BLaER1 (cell line): ENCODE measurements around the gene MALRD1.

ENCODE experiments used
- H3K27ac ChIP-seq: shearing (Covaris generic); formaldehyde crosslinking; 2 replicates; pipeline ENCODE4 v1.8.1; 2022
- H3K27me3 ChIP-seq: shearing (Covaris generic); formaldehyde crosslinking; 2 replicates; pipeline ENCODE4 v1.8.1; 2022
- H3K36me3 ChIP-seq: shearing (Covaris generic); formaldehyde crosslinking; 2 replicates; pipeline ENCODE4 v1.8.1; 2022
- H3K4me1 ChIP-seq: shearing (Covaris generic); formaldehyde crosslinking; 2 replicates; pipeline ENCODE4 v1.8.1; 2022
- H3K4me2 ChIP-seq: shearing (Covaris generic); formaldehyde crosslinking; 2 replicates; pipeline ENCODE4 v1.8.1; 2022
- H3K4me3 ChIP-seq: shearing (Covaris generic); formaldehyde crosslinking; 2 replicates; pipeline ENCODE4 v1.8.1; 2022
- H3K9ac ChIP-seq: shearing (Covaris generic); formaldehyde crosslinking; 2 replicates; pipeline ENCODE4 v1.8.1; 2022
- H3K9me3 ChIP-seq: shearing (Covaris generic); formaldehyde crosslinking; 2 replicates; pipeline ENCODE4 v1.8.1; 2022
- H4K20me1 ChIP-seq: shearing (Covaris generic); formaldehyde crosslinking; 2 replicates; pipeline ENCODE4 v1.8.1; 2022
- Cebpa-rat ChIP-seq: shearing (Covaris generic); IDR thresholded peaks from 2 replicates; pipeline ENCODE4 v1.8.1; 2022

The MALRD1 gene

DNA sequence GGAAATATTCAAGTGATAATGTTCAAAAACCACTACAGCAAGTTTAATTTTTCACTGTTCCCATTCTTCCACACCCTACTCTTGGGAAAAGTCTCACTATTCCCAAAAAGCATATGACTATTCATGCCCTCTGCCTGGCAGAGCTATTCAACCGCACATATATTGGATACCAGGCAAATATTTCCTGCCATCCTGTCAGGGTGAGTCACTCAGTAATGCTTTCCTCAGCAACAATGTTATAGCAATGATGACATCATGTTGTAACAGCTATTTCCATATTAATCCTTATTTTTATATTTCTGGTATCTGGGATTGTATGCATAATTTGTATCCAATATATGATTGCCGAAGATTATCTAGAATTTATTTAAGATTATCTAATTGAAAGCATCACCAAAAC lies 653.6 kb downstream of the MALRD1 start:
- no peak for TF ChIP-seq Cebpa-rat
- Histone ChIP-seq H3K9ac (no peak overlapping the region), H3K9me3 (no peaks in the 10 kb centered on the region), H3K4me3 (no peak overlapping the region), H3K27me3 (no peaks in the 10 kb centered on the region), H3K4me1 (no peaks in the 10 kb centered on the region), H3K4me2 (no peak overlapping the region), H3K27ac (no peak overlapping the region), H4K20me1 (no peaks in the 10 kb centered on the region), H3K36me3 (no peaks in the 10 kb centered on the region)

GRCh38 chr10:19704544-19704943 lies 655.9 kb downstream of the MALRD1 start:
- H4K20me1 ChIP-seq, result no peaks in the 10 kb centered on the region
- no peak overlapping the region for H3K4me3 ChIP-seq
- no peaks in the 10 kb centered on the region for H3K27me3 ChIP-seq
- no peaks in the 10 kb centered on the region for H3K9me3 ChIP-seq
- no peaks in the 10 kb centered on the region for H3K36me3 ChIP-seq
- H3K9ac ChIP-seq, result no peak overlapping the region
- H3K4me1 ChIP-seq, result no peaks in the 10 kb centered on the region
- no peak for TF ChIP-seq Cebpa-rat
- H3K4me2 ChIP-seq, result no peak overlapping the region
- H3K27ac ChIP-seq, result no peak overlapping the region

DNA sequence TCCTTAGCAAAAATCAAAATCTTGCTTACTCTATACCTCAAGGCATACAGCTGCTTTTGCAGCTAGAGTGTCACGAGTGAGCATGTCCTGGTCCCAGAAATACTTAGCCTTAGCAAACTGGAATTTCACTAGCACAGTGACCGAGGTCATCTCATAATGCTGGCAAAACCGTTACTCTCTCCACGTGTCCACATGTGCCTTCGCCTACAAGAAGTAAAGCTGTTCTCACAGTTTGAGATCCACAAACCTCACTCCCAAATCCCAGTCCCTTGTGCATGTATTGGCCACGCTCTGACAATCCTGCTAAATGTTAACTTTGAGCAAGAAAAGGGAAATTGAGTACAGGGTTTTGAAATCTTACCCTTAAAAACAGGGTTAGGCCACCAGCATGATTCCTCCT lies 656.6 kb downstream of the MALRD1 start:
- Histone ChIP-seq H3K9ac (no peak overlapping the region), H3K9me3 (no peaks in the 10 kb centered on the region), H3K27me3 (no peaks in the 10 kb centered on the region), H3K4me3 (no peak overlapping the region), H3K36me3 (no peaks in the 10 kb centered on the region), H3K4me2 (no peak overlapping the region), H3K27ac (no peak overlapping the region), H4K20me1 (no peaks in the 10 kb centered on the region), H3K4me1 (no peaks in the 10 kb centered on the region)
- no peak for TF ChIP-seq Cebpa-rat

DNA sequence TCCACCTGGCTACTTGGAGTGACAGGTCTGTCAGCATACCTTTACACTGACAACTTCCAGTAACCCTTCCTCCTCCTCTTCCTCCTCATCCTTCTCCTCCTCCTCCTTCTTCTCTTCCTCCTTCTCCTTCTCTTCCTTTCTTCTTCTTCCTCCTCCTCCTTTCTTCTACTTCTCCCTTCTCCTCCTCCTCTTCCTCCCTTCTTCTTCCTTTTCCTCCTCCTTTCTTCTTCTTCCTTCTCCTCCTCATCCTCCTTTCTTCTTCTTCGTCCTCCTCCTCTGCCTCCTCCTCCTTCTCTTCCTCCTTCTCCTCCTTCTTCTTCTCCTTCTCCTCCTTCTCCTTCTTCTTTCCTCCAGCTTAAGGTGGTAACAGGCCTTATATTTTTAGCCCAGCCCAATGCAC lies 658.3 kb downstream of the MALRD1 start:
- H3K27ac ChIP-seq, result no peak overlapping the region
- no peaks in the 10 kb centered on the region for H3K27me3 ChIP-seq
- no peak for TF ChIP-seq Cebpa-rat
- no peaks in the 10 kb centered on the region for H3K4me1 ChIP-seq
- peaks cover 6% of the 10 kb centered on the region for H3K9me3 ChIP-seq
- H3K4me2 ChIP-seq, result no peak overlapping the region
- H4K20me1 ChIP-seq, result no peaks in the 10 kb centered on the region
- H3K4me3 ChIP-seq, result no peak overlapping the region
- no peaks in the 10 kb centered on the region for H3K36me3 ChIP-seq
- no peak overlapping the region for H3K9ac ChIP-seq

DNA sequence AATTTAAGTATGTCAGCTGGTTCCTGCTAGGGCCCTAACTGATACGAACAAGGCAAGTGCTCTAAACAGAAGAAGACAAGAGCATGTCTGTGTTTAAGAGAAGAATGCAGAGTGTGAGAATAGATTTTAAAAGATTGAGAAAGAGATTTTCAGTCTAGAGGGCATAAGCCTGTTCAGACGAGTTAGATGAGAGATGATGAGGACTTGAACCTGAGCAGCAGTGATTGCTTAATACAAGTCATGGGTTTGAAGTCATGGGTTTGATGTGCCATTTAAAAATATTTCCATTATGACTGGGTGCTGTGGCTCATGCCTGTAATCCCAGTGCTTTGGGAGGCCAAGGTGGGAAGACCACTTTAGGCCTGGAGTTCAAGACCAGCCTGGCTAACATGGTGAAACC lies 658.8 kb downstream of the MALRD1 start:
- no peaks in the 10 kb centered on the region for H4K20me1 ChIP-seq
- H3K27me3 ChIP-seq, result no peaks in the 10 kb centered on the region
- no peaks in the 10 kb centered on the region for H3K4me1 ChIP-seq
- no peak overlapping the region for H3K27ac ChIP-seq
- no peak overlapping the region for H3K9ac ChIP-seq
- peaks cover 9% of the 10 kb centered on the region for H3K9me3 ChIP-seq
- H3K36me3 ChIP-seq, result no peaks in the 10 kb centered on the region
- H3K4me3 ChIP-seq, result no peak overlapping the region
- H3K4me2 ChIP-seq, result no peak overlapping the region
- no peak for TF ChIP-seq Cebpa-rat

DNA sequence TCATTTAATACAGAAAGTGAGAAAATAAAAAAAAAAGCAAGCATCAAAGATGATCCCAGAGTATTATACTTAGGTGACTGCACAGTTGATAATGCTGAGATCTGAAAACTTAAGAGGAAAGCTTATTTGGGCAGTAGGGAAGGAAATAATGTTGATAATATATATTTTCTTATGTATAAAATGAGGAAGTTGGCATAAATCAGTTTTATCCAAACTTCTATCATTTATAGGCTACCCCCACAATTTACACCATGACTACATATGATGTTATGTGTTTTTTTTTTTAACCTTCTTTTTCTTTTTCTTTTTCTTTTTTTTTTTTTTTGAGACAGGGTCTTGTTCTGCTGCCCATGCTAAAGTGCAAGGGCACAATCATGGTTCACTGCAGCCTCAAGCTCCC lies 659.4 kb downstream of the MALRD1 start:
- H3K27ac ChIP-seq, result no peak overlapping the region
- TF ChIP-seq Cebpa-rat, result no peak
- H3K27me3 ChIP-seq, result no peaks in the 10 kb centered on the region
- H3K9ac ChIP-seq, result no peak overlapping the region
- no peaks in the 10 kb centered on the region for H3K4me1 ChIP-seq
- H3K36me3 ChIP-seq, result no peaks in the 10 kb centered on the region
- H4K20me1 ChIP-seq, result no peaks in the 10 kb centered on the region
- H3K9me3 ChIP-seq, result peaks cover 13% of the 10 kb centered on the region
- H3K4me2 ChIP-seq, result no peak overlapping the region
- no peak overlapping the region for H3K4me3 ChIP-seq

GRCh38 chr10:19710600-19710999 lies 662.0 kb downstream of the MALRD1 start:
- Histone ChIP-seq H3K9ac (no peak overlapping the region), H3K4me2 (no peak overlapping the region), H3K4me1 (no peaks in the 10 kb centered on the region), H4K20me1 (no peaks in the 10 kb centered on the region), H3K4me3 (no peak overlapping the region), H3K9me3 (peaks cover 13% of the 10 kb centered on the region), H3K27ac (no peak overlapping the region), H3K27me3 (no peaks in the 10 kb centered on the region), H3K36me3 (no peaks in the 10 kb centered on the region)
- no peak for TF ChIP-seq Cebpa-rat

DNA sequence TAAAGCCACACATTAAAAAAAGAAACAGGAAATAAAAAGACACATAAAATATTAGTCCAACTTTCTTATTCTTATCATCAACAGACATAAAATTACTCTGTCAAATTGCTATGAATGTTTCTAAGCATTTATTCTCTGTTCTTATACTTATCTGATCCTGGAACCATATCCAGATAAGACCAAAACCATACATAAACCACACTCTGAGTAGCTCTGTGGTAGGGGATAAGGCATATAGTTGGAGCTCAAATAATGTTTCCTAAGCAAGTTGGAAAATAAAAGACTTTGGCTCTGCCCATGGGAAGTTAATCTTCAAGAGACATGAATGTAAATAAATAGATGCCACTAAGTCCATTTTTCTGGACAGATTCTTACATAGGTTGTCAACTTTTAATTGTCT lies 664.6 kb downstream of the MALRD1 start:
- Histone ChIP-seq H4K20me1 (no peaks in the 10 kb centered on the region), H3K9ac (no peak overlapping the region), H3K4me1 (no peaks in the 10 kb centered on the region), H3K9me3 (peaks cover 13% of the 10 kb centered on the region), H3K4me2 (no peak overlapping the region), H3K27ac (no peak overlapping the region), H3K27me3 (no peaks in the 10 kb centered on the region), H3K36me3 (no peaks in the 10 kb centered on the region), H3K4me3 (no peak overlapping the region)
- TF ChIP-seq Cebpa-rat, result no peak

GRCh38 chr10:19713800-19714525 lies 665.4 kb downstream of the MALRD1 start:
- H3K4me2 ChIP-seq, result no peak overlapping the region
- TF ChIP-seq Cebpa-rat, result no peak
- H3K9me3 ChIP-seq, result peaks cover 13% of the 10 kb centered on the region
- no peak overlapping the region for H3K4me3 ChIP-seq
- no peak overlapping the region for H3K9ac ChIP-seq
- H3K4me1 ChIP-seq, result no peaks in the 10 kb centered on the region
- H4K20me1 ChIP-seq, result no peaks in the 10 kb centered on the region
- H3K27ac ChIP-seq, result no peak overlapping the region
- no peaks in the 10 kb centered on the region for H3K27me3 ChIP-seq
- no peaks in the 10 kb centered on the region for H3K36me3 ChIP-seq

DNA sequence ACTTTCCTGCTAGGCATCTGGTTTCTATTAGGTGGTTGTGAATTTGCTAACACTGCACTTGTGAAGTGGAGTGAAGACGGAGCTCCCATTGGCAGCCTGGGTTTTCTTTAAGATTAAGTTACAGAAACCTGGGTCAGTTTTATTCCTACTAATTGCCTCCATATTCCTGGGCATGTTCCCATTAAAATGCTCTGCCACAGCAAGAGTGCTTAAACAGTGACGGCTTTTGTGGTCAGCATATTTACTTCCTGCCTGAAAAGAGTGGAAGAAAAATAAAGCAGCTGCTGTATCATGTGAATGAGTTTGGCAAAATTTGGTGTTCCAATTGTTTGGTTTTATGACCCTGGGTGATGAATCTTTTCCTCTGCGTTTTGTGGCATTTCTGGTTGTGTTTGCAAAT lies 670.7 kb downstream of the MALRD1 start:
- no peaks in the 10 kb centered on the region for H3K36me3 ChIP-seq
- H3K4me3 ChIP-seq, result no peak overlapping the region
- H3K4me1 ChIP-seq, result peaks cover 5% of the 10 kb centered on the region; the same call in 1 of the 2 replicates
- 0 out of 2 replicates have a peak overlapping the region, but pooled peaks have one; percentile 8 for H3K4me2 ChIP-seq
- H4K20me1 ChIP-seq, result no peaks in the 10 kb centered on the region
- no peak overlapping the region for H3K9ac ChIP-seq
- no peak overlapping the region for H3K27ac ChIP-seq
- H3K27me3 ChIP-seq, result no peaks in the 10 kb centered on the region
- no peaks in the 10 kb centered on the region for H3K9me3 ChIP-seq
- no peak for TF ChIP-seq Cebpa-rat

DNA sequence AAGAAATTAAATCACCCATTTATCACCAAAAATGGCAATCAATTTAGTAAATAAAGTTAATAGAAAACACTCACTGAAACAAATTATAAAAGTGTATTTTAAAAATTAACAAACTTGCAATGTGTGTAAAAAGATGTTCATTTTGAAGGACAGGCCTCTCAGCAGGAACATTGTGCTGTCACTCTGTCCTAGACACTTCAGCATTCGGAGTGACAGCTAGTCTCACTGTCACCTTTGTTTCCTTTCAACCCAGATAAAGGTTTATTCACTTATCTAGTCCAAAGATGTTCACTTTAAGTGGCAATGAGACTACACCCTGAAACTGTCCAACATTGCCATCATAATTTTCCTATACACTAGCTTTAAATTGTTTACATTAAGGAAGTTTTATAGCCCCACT lies 675.7 kb downstream of the MALRD1 start:
- no peak for TF ChIP-seq Cebpa-rat
- no peaks in the 10 kb centered on the region for H3K36me3 ChIP-seq
- H3K27me3 ChIP-seq, result no peaks in the 10 kb centered on the region
- H4K20me1 ChIP-seq, result no peaks in the 10 kb centered on the region
- H3K27ac ChIP-seq, result no peak overlapping the region
- H3K4me3 ChIP-seq, result no peak overlapping the region
- H3K4me1 ChIP-seq, result peaks cover 13% of the 10 kb centered on the region
- H3K4me2 ChIP-seq, result no peak overlapping the region
- no peak overlapping the region for H3K9ac ChIP-seq
- H3K9me3 ChIP-seq, result no peaks in the 10 kb centered on the region
